G401.6 (cell line): ENCODE data around the gene RHBDF1.

Experiments used
- FAIRE-seq: peaks from 2 replicates; lab custom pipeline; 2012; peaks lifted over from hg19 to GRCh38; lab: Jason Lieb, UNC

The RHBDF1 gene

DNA sequence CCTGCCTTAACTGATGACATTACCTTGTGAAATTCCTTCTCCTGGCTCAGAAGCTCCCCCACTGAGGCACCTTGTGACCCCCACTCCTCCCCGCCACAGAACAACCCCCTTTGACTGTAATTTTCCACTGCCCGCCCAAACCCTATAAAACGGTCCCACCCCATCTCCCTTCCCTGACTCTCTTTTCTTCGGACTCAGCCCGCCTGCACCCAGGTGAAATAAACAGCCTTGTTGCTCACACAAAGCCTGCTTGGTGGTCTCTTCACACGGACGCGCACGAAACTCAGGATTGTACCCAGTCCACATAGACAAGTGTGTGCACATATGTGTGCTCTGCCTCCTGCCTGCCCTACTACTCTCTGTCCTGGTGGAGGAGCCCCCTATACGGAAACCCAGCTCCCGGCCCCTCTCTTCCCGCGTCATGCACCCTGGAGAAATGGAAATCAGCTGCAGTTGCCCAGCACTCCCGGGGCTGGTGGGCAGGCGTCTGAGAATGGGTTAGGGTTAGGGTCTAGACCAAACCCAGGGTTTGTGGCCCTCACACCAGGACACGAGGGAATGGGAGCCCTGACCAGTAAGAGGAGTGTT is 2.4 kb upstream of the RHBDF1 start:
- no peak for FAIRE-seq

DNA sequence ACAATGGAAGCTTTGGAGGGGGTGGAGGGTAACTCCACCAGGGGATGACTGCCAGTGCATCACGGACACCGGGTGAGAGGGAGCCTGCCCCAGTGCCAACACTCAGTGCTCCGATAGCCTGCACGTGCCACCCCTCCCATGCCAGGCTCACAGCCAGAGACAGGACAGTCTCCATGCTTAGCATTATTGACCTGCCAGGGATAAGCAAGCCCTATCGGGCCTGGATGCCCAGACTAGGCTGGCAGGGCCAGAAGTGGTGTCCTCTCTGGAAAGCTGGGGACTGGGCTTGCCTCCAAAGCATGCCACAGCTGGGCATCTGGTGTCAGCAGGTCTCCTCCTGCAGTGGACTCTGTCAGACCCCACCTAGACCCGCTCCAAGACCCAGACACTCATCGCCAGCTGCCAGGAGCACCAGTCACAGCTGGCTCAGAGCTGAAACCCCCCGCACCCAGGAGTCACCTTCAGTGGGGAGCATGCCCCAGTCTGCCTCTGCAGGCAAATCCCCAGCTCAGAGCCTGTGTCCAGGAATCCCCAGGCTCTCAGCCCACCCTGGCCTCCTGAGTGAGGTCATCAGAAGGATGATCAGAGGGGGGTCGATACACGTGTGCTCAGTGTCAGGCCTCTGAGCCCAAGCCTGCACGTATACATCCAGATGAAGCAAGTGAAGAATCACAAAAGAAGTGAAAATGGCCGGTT is 1.8 kb upstream of the RHBDF1 start:
- peak; percentile 65 for FAIRE-seq

DNA sequence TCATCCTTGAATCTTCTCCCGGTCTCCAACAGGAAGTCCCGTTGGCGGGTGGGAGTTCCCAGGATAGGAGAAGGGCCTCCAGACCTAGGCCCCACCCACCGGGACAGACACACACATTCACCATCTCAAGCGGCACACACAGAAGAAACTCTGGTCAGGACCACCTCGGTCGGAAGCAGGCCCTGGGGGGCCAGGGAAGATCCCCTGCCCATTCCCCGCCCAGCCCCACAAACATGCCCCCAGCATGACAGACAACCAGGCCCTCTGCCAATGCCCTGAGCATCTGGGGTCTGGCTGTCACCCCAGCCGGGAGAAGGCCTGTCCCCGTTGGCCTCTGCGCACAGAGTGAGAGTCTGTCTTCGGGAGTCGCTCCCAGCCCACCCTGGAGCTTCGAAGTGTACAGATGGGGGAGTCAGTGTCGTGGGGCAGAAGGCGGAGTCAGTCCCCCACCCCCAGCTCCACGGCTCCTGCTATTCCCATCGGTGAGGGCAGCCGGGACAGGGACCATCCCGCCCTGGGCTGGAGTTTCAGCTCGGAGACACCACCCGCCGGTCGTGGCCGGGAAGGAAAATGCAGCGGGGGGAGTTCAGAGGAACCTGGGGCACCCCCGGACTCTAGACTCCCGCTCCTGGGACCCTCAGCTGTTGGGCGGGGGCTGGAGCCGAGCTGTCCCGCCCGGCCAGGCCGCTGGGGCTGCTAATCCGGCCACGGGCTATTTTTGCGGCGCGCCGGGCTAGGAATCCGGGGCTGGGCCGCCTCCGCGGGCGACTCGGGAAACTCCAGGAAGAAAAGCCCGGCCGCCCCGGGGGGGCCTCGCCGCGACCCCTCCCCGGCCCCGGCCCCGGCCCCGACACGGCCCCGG is 660 bp downstream of the RHBDF1 start:
- peak; percentile 87 for FAIRE-seq

GRCh38 chr16:71210-71539 is 1.3 kb downstream of the RHBDF1 start:
- no peak for FAIRE-seq

DNA sequence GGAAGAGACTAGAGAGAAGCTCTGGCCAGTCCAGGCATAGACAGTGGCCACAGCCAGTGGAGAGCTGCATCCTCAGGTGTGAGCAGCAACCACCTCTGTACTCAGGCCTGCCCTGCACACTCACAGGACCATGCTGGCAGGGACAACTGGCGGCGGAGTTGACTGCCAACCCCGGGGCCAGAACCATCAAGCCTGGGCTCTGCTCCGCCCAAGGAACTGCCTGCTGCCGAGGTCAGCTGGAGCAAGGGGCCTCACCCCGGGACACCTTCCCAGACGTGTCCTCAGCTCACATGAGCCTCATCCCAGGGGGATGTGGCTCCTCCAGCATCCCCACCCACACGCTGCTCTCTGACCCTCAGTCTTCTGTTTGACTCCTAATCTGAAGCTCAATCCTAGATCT is 3.2 kb downstream of the RHBDF1 start:
- FAIRE-seq = no peak

DNA sequence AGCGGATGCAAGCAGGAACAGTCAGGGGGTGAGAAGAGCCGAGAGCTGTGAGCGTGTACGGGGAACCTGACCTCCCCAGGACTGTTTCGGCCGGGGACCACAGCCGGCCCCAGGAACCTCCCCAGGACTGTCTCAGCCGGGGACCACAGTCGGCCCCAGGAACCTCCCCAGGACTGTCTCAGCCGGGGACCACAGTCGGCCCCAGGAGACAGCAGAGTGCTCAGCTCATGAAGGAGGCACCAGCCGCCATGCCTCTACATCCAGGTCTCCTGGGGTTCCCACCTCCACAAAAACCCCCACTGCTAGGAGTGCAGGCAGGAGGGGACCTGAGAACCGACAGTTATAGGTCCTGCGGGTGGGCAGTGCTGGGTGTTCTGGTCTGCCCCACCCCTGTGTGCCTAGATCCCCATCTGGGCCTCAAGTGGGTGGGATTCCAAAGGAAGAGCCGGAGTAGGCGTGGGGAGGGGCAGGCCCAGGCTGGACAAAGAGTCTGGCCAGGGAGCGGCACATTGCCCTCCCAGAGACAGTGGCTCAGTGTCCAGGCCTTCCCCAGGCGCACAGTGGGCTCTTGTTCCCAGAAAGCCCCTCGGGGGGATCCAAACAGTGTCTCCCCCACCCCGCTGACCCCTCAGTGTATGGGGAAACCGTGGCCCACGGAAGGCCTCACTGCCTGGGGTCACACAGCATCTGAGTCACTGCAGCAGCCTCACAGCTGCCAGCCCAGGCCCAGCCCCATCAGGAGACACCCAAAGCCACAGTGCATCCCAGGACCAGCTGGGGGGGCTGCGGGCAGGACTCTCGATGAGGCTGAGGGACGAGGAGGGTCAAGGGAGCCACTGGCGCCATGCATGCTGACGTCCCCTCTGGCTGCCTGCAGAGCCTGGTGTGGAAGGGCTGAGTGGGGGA is 4.3 kb downstream of the RHBDF1 start:
- FAIRE-seq = no peak

DNA sequence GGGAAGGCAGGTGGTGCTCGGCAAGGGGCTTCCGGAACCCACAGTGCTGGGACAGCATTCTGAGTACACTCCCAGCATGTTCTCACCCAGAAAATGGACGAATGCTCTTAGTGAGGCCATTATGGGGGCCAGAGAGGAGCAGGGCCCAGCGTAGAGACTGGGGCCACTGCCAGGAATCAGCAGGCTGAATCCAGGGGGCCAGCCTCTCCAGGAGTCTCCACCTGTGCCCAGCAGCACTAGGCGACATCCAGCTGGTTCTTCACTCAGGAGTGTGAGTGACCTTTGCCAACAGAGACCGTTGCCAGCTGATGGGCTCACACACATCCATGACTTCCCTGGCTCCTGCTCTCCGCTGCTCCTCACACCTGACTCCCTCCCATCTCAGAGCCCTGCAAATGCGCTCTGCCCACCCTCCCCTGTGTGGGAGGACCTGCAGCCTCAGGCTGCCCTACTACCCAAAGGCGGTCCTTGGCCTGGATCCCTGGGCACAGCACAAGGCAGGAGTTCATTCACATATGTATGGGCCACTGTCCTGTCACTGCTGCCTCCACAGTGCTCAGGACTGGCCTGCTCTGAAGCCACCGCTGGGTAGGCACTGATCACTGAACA is 5.1 kb downstream of the RHBDF1 start:
- no peak for FAIRE-seq

- no peak for FAIRE-seq
Observed at GRCh38 chr16:66309-67182, 5.9 kb downstream of the RHBDF1 start.

GRCh38 chr16:65745-66144 is 6.7 kb downstream of the RHBDF1 start:
- no peak for FAIRE-seq

GRCh38 chr16:64914-65255 is 7.5 kb downstream of the RHBDF1 start:
- no peak for FAIRE-seq

- no peak for FAIRE-seq
Observed at GRCh38 chr16:63998-64913, 8.2 kb downstream of the RHBDF1 start.

DNA sequence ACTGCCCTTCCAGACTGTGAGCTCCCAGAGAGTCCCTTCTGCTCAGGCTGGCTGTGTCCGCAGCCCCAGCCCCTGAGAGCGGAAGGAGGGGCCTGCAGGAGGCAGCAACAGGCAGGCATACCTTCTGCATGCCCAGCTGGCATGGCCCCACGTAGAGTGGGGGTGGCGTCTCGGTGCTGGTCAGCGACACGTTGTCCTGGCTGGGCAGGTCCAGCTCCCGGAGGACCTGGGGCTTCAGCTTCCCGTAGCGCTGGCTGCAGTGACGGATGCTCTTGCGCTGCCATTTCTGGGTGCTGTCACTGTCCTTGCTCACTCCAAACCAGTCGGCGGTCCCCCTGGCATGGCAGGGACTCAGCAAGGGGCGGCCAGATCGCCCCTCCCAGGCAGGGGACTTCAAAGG is 9.0 kb downstream of the RHBDF1 start:
- FAIRE-seq = no peak

- no peak for FAIRE-seq
Observed at GRCh38 chr16:62968-63391, 9.5 kb downstream of the RHBDF1 start.

DNA sequence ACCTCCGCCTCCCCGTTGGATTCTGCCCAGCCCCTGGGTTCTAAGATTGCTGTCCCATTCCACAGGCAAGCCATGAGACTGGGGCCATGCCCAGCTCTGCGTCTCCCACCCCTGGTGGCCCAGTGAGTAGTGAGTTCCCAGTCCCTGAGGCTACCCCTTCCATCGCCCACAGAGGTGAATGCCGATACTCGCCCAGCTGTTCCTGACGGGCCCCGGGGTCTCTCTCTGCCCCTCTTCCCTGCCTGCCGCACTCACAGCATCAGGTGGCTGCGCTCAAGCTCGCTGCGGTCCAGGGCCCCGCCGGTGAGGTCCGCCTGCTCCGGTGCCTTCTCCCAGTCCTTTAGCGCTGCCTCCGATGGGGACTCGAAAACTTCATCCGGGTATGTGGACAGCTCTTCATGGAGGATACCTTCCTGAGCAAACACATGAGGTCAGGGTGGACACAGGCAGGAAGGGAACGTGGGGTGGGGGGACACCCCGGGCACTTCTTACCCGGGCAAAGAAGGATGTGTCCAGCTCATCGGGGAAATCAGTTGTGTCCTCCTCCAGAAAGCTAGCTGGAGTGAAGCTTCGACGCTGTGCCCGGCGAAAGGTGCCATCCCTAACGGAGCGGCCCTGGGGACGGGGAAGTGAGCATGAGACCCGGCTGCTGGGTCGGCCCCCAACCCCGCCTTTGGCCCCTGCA is 10.0 kb downstream of the RHBDF1 start:
- FAIRE-seq = no peak

GRCh38 chr16:61879-62281 is 10.6 kb downstream of the RHBDF1 start:
- no peak for FAIRE-seq

DNA sequence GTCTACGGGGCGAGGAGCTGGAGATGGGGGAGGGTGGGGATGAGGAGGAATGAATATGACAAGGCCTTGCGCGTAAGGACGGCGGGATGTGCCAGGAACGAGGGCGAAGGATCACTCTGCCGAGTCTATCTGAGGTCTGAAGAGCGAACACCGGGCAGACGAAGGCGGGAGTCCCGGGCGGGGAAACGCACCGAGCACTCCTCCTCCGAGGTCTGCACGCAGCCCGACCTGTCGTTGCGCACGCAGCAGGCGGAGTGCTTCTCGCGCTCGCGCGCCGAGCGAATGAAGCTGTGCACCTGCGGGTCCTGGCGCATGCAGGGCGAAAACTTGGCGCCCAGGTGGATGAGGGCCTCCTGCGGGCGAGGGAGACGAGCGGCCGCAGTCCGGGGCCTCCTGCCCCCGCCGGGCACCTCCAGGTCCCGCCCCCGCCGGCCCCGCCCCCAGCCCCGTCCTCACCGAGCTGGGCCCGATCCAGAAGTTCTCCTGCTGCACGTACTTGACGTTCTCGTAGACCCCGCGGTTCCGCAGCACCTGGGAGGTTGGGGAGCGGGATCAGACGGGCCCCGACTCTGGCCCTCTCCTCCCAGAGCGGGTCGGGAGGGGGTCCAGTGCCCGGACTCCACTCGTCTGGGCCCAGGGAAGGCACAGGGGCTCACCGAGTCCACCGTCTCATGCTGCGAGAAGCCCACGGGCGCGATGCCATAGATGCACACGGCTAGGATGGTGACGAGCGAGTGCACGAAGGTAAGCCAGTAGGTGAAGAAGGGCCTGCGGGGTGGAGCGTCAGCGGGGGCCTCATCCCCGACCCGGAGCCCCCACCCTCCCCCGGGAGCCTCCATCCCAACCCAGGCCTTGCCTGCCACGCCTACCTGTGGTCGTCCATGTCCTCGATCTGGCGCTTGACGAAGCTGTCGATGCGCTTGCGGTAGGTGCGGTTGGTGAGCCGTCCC is 11.2 kb downstream of the RHBDF1 start:
- FAIRE-seq = no peak

DNA sequence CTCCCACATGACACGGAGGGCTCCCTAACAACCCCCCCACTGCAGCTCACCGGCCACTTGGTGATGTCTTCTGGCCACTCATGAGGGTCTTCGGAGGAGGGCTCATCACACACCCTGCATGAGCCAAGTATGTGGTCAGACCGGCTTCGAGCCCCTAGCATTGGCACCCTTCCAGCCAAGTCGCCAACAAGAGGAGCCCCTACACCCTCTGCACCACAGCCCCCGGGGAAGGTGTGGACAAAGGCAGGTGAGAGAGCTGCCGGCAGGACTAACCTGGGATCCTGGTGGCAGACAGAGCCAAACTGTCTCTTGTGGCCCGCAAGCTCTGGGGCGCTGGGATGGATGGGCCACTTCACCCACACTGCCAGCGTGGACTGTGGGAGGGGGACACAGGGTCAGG is 12.3 kb downstream of the RHBDF1 start:
- FAIRE-seq = no peak

GRCh38 chr16:59440-60059 is 12.9 kb downstream of the RHBDF1 start:
- no peak for FAIRE-seq
